Nephron (organoid): ENCODE measurements around the gene SERPINI2.

ENCODE experiments used
- H3K27ac Mint-ChIP-seq, 3 experiments: 2 replicates each; pipeline ENCODE4 v1.8.0; 2020; ENCODE audit warnings: mixed read lengths in 3 of 3, mild to moderate bottlenecking in 2 of 3, moderate library complexity in 1 of 3
- H3K27me3 Mint-ChIP-seq: 2 replicates; pipeline ENCODE4 v1.8.0; 2021; ENCODE audit warnings: low read depth, mild to moderate bottlenecking, moderate library complexity, mixed read lengths
- H3K36me3 Mint-ChIP-seq: 2 replicates; pipeline ENCODE4 v1.8.0; 2020; ENCODE audit warnings: low read depth, mixed read lengths
- H3K4me1 Mint-ChIP-seq: 2 replicates; pipeline ENCODE4 v1.8.0; 2020; ENCODE audit warnings: mixed read lengths
- H3K4me3 Mint-ChIP-seq, 3 experiments: 2 replicates each; pipeline ENCODE4 v1.8.0; 2020; ENCODE audit warnings: mild to moderate bottlenecking in 3 of 3, mixed read lengths in 3 of 3, moderate library complexity in 2 of 3
- H3K9me3 Mint-ChIP-seq: 2 replicates; pipeline ENCODE4 v1.8.0; 2020; ENCODE audit warnings: mixed read lengths
- CTCF ChIP-seq, 3 experiments: fragments of 200-600 bp; sonication (generic); IDR thresholded peaks; one replicate each; pipeline ENCODE4 v1.5.0; 2021; ENCODE audit warnings: antibody characterized with exemption in 3 of 3; ENCODE audit not compliant: unreplicated experiment in 3 of 3

SERPINI2 gene

GRCh38 chr3:167397826-167398225 lies 76.0 kb downstream of the SERPINI2 start:
- no peak for TF ChIP-seq CTCF (IDR thresholded peaks at IDR 0.05; ENCODE audit: unreplicated experiment in 3 of 3)
- Mint-ChIP-seq H3K27ac (peak overlapping the region in 2 of 3 experiments; percentile 35 to 71), H3K36me3 (no peaks in the 10 kb centered on the region), H3K27me3 (no peaks in the 10 kb centered on the region), H3K9me3 (no peaks in the 10 kb centered on the region), H3K4me3 (no peak overlapping the region), H3K4me1 (peaks cover 12% of the 10 kb centered on the region)

- Mint-ChIP-seq H3K36me3 (no peaks in the 10 kb centered on the region), H3K4me1 (peaks cover 12% of the 10 kb centered on the region), H3K4me3 (no peak overlapping the region), H3K27me3 (no peaks in the 10 kb centered on the region), H3K27ac (no peak overlapping the region), H3K9me3 (no peaks in the 10 kb centered on the region)
- TF ChIP-seq CTCF (IDR thresholded peaks at IDR 0.05; ENCODE audit: unreplicated experiment in 3 of 3) = no peak
Measured at GRCh38 chr3:167396075-167396474, 77.8 kb downstream of the SERPINI2 start.

GRCh38 chr3:167394003-167394402 lies 79.8 kb downstream of the SERPINI2 start:
- Mint-ChIP-seq H3K36me3 (no peaks in the 10 kb centered on the region), H3K4me3 (no peak overlapping the region), H3K4me1 (peaks cover 12% of the 10 kb centered on the region), H3K27me3 (no peaks in the 10 kb centered on the region), H3K9me3 (no peaks in the 10 kb centered on the region), H3K27ac (no peak overlapping the region)
- peak; percentile 27 to 37 (median 34) for TF ChIP-seq CTCF (IDR thresholded peaks at IDR 0.05; ENCODE audit: unreplicated experiment in 3 of 3)
